Adipose tissue (tissue), 3 donors: ENCODE measurements around the gene PIK3CD. TPM values are rescaled to one million over a fixed set of nuclear protein-coding genes. Genes with fewer than 3 reads are reported as not detected.
"Not testable (repeated sequence)": the region's sequence is repeated elsewhere in the genome, so short reads cannot be mapped to it uniquely, and the experiment has no call there.

Experiments
- H3K27ac ChIP-seq: one replicate; pipeline ENCODE4 v1.5.1; 2013; ENCODE audit warnings: low read depth, low read length
- WGBS, 3 donors: extraction: QIAGEN DNeasy Blood & Tissue Kit; methylation state at CpG; one replicate each; pipeline ENCODE4 v1.1.7; 2013; 5-methylcytosine and 5-hydroxymethylcytosine counted together
- polyA plus RNA-seq, 3 donors: library from polyadenylated mRNA; stranded (reverse); fragments of 200-250 nt; gene quantifications; one replicate each; pipeline ENCODE4 v1.2.3, GENCODE V29; 2013
- donor health status: healthy with polysubstance abuse.
- donor health status: Bipolar disorder and iron deficiency.
- donor health status: healthy.

The PIK3CD gene
- polyA plus RNA-seq, 3 donors: 2.4 to 7.0 (median 7.0) TPM

GRCh38 chr1:9676128-9676527, 24.6 kb downstream of the PIK3CD start:
- H3K27ac ChIP-seq: not testable (repeated sequence)
- WGBS, 3 donors: 92 to 99% (median 97%) methylated on average over 7 of the region's 7 CpGs

DNA sequence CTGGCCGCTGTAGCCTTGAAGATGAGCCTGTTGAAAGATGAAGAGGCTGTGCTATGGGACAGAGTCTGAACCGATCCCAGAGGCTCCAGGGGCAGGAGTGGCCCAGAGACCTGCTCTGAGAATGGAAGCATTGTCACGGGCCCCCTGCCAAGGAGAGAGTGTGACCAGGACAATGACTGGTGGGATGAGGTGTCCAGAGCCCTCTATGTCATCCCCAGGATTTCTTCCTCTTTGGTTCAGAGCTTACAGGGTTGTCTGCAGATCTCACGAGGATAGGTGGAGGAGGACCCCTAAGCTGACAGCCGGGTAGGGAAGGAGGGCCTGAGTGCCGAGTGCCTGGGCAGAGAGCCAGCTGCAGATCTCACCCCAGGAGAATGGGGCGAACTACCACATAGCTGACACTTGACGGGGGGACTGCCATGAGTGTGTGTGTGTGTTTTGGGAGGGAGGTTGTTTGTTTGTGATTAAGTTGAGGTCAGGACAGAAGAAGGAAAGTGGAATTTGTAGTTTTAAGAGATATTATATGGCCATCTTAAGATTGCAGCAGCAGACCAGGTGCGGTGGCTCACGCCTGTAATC, 25.4 kb downstream of the PIK3CD start:
- H3K27ac ChIP-seq: no peak overlapping the region
- WGBS, 3 donors: 59 to 61% (median 60%) methylated on average over 10 of the region's 10 CpGs

- WGBS, 3 donors: 85 to 98% (median 93%) methylated on average over 2 of the region's 2 CpGs
- H3K27ac ChIP-seq: no peak overlapping the region
Measured at GRCh38 chr1:9680091-9680490, 28.6 kb downstream of the PIK3CD start.

GRCh38 chr1:9680828-9681227, 29.3 kb downstream of the PIK3CD start:
- WGBS, 3 donors: 90 to 97% (median 91%) methylated on average over 6 of the region's 6 CpGs
- H3K27ac ChIP-seq: no peak overlapping the region

GRCh38 chr1:9684801-9685200, 33.3 kb downstream of the PIK3CD start:
- H3K27ac ChIP-seq: no peak overlapping the region
- 93 to 100% (median 100%) methylated on average over 1 of the region's 1 CpG for WGBS, 3 donors

DNA sequence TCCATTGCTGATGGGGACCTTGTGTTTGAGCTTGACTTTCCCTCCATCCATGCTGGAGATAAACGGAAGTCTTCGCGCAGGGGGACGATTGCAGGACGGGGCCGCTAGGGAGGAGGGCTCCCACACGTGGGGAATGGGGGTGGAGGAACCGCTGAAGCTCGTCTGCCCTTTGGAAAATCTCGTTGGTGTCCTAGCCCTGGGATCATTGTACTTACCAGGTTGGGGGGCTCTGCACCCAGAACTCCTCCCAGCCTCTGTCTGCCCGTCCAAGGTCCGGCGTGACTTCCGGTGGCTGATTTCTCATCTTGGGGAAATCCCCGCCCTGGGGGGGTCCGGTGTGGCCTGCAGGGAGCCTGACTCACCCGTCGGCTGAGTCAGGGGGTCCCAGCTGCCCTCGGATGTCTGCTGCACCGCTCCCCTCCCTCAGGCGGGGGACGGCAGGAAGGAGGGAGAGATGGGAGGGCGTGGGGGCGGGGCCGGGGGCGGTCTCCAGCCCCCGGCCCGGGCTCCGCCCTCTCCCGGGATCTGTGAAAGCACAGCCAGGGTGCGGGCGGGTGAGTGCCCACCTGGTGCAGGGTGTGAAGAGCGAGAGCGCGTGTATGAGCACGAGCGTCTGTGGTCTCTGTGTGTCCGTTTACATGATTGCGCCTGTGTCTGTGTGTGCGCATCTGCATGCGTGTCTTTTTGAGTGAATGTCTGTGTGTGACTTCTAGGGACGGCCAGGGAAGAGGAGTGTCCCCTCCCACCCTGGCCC, 35.8 kb downstream of the PIK3CD start:
- WGBS, 3 donors: 1 to 2% (median 1%) methylated on average over 37 to 41 of the region's 42 CpGs
- H3K27ac ChIP-seq: no peak overlapping the region

GRCh38 chr1:9687874-9688582, 36.5 kb downstream of the PIK3CD start:
- no peak overlapping the region for H3K27ac ChIP-seq
- 6 to 26% (median 11%) methylated on average over 30 to 34 of the region's 34 CpGs for WGBS, 3 donors

DNA sequence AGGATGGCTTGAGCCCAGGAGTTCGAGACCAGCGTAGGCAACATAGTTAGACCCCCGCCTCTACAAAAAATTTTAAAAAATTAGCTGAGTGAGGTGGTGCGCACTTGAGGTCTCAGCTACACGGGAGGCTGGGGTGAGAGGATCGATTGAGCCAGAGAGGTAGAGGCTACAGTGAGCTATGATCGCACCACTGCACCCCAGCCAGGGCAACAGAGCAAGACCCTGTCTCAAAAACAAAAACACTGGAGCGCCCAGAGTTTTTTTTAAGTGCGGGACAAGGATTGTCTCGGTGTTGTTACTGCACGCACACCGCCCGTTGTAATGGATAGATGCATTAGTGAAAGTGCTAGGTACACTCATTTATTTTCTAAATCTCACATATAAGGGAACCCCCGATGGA, 37.1 kb downstream of the PIK3CD start:
- 43 to 68% (median 56%) methylated on average over 14 of the region's 14 CpGs for WGBS, 3 donors

DNA sequence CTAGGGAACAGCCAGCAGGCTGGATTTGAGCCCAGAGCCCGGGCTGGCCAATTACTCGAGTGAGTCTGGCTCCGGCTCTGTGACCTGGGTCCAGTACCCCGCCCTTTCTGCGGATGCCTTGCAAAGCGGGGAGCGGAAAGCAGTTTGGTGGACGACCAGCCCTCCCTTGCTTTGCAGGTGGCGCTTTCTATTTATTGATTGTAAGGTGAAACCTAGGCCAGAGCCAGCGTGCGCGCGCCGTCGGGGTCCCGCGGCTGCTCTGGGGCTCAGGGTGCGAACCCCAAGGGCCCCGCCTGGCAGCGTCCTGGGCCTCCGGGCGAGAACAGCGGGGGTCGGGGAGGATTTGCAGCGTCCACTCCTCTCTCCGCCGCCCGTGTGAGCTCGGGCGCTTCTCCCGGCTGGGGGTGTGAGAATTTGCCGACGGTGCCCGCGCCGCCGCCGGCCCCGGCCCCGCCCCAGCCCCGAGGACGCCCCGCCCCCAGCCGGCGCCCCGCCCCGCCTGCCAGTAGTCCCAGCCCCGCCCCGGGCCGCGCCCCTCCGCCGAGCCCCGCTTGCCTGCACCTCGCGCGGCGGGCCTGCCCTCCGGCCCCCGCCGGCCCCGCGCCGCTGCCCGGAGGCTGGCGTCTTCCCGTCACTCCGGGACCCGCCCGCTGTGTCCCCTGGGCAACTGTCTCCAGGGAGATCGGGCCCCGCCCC, 37.6 kb downstream of the PIK3CD start:
- H3K27ac ChIP-seq: no peak overlapping the region
- 0 to 4% (median 4%) methylated on average over 45 to 70 of the region's 72 CpGs for WGBS, 3 donors

More for the DNA sequence above, 37.1 kb downstream of the PIK3CD start:
- no peak overlapping the region for H3K27ac ChIP-seq

DNA sequence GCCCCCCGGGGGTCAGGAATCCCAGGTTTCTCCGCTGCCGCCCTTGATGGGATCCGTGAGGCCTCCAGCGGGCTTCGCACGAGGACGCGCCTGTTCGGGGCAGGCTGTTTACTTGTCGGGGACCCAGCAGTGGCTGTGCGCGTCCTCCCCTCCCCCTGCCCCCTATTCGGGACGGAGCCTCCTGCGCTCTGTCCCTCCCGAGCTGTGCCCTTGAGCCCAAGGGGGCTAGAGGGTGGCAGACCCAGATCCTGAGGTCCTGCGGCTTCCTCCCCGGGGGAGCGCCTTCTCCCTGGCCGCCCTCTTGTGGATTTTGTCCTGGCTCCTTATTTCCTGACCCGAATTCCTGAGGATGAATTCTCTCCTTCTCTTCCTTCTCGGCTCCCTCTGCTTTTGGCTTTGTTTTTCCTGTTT, 38.4 kb downstream of the PIK3CD start:
- H3K27ac ChIP-seq: no peak overlapping the region
- 8 to 25% (median 15%) methylated on average over 18 to 23 of the region's 23 CpGs for WGBS, 3 donors

DNA sequence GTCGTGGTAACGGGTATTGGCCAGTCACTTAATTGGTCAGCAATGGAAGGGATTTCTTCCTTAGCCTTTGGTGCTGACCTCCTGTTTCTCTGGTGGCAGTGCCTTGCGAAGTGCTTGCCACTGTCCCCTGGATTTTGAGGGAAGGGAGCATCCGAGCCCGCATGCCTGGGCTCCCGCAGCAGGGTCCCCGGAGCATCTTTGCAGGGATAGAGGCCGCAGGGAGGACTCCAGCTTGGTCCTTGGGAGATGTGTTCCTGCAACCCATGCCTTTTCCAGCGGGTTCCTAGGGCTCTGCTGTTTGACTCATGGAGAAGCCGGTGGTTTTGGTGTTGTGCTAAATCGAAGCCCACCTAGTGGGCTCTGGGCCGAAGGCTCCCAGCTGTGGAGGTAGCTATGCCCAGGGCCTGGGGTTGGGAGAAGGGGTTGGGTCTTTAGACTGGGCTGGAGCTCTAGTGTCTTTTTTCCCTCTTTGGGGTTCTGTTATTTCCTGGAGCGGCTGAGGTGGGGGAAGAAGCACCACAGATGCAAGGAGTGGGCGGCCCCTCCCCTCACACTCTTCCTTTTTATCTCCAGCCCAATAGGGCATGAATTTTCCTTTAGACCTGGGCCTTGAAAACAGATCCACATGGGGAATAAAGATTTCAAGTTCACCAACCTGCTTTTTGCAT, 39.0 kb downstream of the PIK3CD start:
- no peak overlapping the region for H3K27ac ChIP-seq
- WGBS, 3 donors: 70 to 79% (median 72%) methylated on average over 14 of the region's 14 CpGs

- H3K27ac ChIP-seq: no peak overlapping the region
- WGBS, 3 donors: 73 to 86% (median 85%) methylated on average over 6 of the region's 6 CpGs
Measured at GRCh38 chr1:9691108-9691445, 39.5 kb downstream of the PIK3CD start.

- H3K27ac ChIP-seq: no peak overlapping the region
- WGBS, 3 donors: 73 to 85% (median 74%) methylated on average over 5 of the region's 5 CpGs
Measured at GRCh38 chr1:9691691-9692090, 40.2 kb downstream of the PIK3CD start.

DNA sequence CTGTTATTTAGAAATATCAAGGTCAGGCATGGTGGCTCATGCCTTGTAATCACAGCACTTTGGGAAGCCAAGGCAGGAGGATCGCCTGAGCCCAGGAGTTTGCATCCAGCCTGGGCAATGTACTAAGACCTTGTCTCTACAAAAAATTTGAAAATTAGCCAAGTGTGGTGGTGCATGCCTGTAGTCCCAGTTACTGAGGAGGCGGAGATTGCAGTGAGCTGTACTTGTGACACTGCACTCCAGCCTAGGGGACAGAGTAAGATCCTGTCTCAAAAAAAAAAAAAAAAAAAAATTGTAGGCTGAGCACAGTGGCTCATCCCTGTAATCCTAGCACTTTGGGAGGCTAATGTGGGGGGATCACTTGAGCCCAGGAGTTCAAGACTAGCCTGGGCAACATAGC, 45.3 kb downstream of the PIK3CD start:
- 98 to 100% (median 98%) methylated on average over 2 of the region's 2 CpGs for WGBS, 3 donors
- no peak overlapping the region for H3K27ac ChIP-seq

GRCh38 chr1:9699361-9699760, 47.8 kb downstream of the PIK3CD start:
- 90 to 92% (median 92%) methylated on average over 7 of the region's 7 CpGs for WGBS, 3 donors

GRCh38 chr1:9700340-9700739, 48.8 kb downstream of the PIK3CD start:
- H3K27ac ChIP-seq: no peak overlapping the region
- 87 to 89% (median 88%) methylated on average over 12 of the region's 12 CpGs for WGBS, 3 donors

More at GRCh38 chr1:9699361-9699760, 47.8 kb downstream of the PIK3CD start:
- H3K27ac ChIP-seq: no peak overlapping the region

DNA sequence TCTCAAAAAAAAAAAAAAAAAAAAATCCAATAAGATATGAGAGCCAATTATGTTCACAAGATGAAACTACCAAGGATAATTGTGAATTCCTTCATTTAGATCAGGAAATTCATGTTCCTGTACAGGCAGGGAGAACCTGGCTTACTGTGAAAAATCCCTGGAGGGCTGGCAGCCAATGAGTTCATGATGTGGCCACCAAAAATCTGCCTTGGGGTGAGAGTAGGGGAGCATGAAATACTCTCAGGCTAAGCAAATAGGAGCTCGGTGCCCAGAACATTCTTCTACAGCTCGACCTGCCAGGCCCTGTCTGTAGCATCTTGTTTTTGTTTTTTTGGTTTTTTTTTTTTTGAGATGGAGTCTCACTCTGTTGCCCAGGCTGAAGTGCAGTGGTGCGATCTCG, 50.1 kb downstream of the PIK3CD start:
- no peak overlapping the region for H3K27ac ChIP-seq
- 89 to 96% (median 93%) methylated on average over 4 of the region's 4 CpGs for WGBS, 3 donors

DNA sequence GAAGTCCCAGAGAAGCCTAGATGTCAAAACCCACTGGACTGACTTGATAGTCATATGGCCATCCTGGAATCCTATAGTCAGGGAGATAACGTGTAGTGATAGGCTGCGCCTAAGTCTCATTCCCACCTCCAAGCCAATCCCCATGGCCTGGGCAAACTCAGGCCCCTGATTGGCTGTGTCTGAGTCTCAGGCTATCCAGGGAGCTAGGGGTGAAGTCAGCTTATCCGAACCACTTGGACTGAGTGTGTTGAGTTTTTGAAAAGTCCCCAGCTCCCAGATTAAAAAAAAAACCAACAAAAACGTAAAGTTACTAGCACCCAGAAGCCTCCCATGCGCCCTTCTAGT, 51.6 kb downstream of the PIK3CD start:
- 86 to 94% (median 93%) methylated on average over 5 of the region's 5 CpGs for WGBS, 3 donors
- H3K27ac ChIP-seq: no peak overlapping the region

DNA sequence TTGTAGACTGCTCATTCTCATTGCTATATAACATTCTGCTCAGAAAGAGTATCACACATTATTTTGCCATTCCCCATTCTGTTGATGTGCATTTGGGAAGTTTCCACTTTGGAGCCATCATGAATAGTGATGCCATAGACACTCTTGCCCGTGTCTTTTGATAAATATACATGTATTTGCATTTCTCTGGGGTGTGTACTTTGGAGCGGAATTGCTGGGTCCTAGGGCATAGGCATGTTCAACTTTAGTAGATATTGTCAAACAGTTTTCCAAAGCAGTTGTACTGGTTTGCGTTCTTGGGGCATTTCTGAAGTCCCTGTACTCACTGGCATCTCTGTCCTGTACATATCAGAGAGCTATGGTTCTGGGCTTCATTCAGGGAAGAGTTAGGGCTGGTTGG, 52.1 kb downstream of the PIK3CD start:
- no peak overlapping the region for H3K27ac ChIP-seq
- 94 to 96% (median 95%) methylated on average over 3 of the region's 3 CpGs for WGBS, 3 donors
